SIG-M5 treated with dmso at 0.1 percent for 504 hours (cell line): Measurements from ENCODE around the gene CTIF.

Experiments used
- DNase-seq: peaks from one replicate; lab custom pipeline; 2025; ENCODE audit not compliant: unreplicated experiment; lab: John Stamatoyannopoulos, UW

CTIF gene

DNA sequence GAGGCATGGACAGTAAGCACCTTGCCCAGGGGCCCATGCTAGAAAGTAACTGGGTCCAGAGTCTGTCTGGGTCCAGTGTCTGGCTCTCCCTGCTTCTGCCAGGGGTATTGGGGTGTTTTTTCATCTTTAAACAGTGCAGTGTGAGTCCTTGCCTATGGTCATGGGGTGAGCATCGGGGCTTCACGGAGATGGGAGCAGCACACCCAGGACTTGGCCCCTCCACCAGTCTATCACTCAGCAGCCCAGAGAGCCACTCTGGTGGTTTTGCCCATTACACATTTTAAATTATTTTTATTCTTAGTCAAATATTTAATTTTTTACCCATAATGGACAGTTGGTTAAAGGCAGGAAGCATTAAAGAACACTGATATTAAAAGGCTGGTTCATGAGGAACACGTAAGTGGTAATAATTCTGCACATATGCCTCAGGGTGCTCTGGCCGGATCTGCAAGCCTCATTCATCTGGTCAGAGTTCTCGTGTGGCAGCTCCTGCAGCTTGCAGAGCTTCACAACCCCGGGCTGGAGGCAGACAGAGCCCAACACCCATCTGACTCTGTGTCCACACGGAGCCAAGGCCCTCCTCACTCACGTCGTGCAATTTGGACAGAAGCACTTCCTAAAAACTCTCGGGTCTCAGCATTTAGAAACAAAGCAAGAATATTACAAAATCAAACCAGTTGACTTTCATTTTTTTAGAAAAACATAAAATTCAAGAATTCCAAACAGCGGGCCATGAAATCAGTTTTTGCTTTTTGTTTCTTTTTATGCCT, 204.1 kb downstream of the CTIF start:
- DNase-seq = peak; percentile 78

DNA sequence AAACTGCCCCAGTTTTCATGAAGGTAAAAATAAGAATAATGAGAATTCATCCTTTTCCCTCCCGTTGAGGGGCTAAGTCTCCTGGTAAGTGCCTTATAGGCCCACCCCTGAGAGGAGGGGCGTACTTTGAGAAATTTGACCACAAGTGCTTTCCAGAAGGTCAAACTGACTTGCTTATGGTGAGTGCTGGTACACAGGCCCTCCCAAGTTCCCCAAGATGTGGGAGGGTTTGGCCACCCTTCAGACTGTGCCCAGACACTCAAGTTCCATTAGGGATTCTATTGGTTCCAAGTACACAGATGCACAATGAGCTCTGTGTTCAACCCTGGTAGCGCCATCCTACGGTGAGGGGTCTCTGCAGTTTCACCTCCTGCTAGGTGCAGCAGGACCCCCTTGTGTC, 205.1 kb downstream of the CTIF start:
- DNase-seq = no peak

DNA sequence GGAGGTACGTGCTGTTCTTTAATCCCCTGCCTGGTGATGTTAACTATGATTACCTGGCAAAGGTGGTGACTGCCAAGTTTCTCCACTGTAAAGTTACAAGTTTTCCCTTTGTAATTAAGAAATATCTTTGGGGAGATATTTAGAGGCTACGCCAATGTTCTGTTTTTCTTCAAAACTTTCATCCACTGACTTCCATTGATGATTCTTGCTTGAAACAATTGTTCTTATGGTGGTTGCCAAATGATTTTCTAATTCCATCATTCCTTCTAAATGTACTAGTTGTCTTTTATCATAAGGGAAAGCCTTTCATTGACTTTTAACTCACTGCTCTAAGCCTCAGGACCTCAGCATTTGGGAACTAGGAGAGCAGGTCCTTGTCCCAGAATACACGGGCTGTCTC, 206.5 kb downstream of the CTIF start:
- no peak for DNase-seq

DNA sequence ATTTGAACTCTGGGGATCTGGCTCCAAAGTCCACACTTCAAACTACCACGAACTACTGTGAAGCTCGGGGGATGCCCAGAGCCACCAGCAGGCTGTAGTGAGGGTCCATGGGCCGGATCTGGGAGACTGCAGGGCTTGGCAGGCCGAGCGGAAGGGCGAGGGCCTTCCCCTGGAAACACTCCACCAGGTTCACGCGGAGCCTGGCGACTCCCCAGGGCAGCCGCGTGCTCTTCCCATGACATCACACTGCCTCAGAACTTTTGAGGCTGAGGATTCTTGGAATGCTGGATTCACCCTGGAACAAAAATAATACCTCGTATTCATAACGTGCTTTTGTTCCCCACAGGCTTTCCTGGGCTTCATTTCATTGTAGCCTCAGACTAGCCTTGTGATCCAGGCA, 210.9 kb downstream of the CTIF start:
- DNase-seq = no peak

DNA sequence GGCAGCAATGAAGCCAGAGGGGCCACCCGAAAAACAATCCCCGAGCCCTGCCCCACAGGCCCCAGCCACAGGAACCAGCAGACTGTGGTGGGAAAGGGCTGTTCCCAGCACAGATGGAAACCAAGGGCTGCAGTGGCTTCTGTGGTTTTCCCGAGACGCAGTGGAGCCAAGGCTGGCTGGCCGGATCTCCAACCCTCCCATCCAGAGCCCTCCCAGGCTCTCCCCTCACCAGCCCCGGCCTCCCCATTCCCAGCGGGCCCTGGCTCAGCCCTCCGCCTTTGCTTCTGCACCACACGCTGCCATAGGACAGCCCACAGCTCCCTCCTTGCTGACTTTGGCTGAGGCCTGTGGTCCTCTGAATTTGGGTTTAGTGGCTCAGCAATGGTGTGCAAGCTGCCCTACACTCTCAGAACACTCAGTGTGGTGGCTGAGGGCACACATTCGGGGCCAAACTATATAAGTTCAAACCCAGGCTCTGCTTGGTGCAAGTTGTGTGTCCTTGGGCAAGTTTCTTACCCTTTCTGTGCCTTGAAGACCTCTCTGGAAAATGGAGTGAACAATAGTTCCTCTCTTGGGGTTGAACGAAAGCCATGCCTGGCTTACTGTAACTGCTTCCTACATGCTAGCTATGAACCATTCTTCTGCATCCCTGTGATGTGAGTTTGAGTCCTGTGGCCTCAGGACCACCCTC, 211.8 kb downstream of the CTIF start:
- DNase-seq = no peak

DNA sequence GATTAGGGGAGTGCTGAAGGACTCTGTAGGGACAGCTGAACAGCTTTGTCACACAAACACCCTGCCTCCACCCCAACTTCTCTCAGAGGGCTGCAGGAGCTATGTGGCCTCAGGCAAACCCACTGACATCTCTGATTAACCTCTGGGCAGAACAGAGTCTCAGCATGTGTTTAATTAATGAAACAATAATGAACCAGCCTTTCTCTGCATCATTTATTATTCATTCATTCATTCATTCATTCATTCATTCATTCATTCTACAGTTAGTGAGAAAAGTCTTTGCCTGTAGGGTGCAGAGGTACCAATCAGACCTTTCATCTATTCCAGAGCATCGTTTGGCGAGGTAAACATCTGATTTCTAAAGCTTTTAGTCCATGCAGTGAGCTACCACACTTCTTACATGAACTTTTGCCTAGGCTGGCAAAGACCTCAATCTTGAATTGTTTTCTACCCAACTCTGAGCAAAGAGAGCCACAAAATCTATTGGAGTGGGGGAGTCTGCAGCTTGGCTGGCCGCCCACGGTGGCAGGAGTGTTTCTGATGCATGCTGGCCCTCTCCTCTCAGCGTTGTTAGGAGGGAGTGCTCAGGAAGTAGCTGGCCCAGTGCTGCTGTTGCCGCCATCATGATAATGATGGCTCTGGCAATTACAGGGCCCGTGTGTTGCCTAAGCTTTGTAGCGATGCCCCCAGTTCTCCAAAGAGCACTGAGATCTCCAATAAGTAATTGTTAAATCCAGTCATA, 213.1 kb downstream of the CTIF start:
- DNase-seq = no peak

DNA sequence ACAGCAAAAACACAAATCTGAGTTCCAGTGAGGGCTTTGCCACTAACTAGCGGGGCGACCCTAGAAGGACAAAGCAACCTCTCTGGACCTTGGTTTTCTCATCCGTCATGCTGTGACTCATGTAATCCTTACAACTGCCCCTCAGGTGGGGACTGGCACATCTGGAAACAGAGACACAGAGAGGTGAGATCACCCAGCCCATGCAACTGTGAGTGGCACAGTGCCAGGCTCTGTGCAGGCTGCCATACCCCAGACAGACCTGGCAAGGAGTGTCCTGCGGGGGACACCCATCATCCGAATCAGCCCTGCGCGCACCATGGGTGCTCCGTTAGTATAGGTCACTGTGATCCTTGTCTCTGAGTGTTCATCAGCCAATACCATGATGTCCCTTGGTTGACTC, 213.6 kb downstream of the CTIF start:
- no peak for DNase-seq

DNA sequence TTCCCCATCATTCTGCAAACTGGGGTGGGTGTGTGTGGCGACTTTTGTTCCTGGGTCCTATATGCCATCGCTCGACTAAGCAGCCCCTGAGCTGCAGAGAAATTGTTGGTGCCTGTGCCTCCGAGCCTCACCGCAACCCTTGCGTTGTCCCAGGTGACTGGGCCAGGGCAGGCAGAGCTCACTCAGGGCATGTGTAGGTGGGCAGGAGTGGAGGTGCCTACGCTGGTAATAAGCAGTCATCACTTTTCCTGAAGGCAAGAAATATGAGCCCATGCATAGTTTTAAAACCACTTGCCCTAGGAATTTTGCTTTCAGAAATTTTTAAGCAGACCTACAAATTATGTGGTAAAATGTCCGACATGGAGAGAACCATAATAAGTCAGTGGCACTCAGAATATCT, 214.1 kb downstream of the CTIF start:
- DNase-seq = no peak

DNA sequence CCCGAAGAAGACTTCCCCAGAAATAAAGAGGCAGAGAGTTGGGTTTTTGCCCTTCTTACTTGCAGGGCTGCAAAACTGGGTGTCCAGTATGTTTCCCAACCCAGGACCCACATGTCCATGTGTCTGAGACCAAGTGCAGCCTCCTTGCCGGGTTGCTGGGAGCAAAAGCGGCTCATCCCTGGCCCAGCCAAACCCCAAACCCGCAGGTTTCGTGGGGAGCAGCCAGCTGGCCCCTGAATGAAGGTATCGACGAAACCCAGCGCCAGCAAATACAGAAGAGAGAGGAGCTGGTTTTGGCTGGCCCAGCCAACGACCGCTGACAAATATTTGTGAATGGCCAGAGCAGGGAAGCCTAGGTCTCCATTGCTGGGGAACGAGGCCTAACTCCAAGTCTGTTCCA, 214.9 kb downstream of the CTIF start:
- no peak for DNase-seq

DNA sequence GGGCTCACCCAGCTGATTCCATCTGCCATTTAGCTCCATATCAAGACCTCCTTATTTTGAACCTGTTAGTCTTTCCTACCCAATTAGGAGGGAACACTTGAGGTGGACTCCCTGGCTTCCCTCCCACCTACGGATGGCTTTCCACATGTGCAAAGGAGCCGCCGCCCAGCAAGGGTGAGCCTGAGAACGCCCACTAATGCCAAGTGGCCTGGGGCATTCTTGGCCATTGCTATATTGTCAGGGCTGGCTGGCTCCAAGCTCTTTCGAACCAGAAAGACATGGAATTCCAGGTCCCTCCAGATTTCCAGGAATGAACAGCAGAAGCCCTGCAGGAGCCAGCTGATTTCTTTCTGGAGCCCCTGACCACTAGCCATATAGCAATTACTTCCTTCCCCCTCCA, 215.7 kb downstream of the CTIF start:
- DNase-seq = no peak

DNA sequence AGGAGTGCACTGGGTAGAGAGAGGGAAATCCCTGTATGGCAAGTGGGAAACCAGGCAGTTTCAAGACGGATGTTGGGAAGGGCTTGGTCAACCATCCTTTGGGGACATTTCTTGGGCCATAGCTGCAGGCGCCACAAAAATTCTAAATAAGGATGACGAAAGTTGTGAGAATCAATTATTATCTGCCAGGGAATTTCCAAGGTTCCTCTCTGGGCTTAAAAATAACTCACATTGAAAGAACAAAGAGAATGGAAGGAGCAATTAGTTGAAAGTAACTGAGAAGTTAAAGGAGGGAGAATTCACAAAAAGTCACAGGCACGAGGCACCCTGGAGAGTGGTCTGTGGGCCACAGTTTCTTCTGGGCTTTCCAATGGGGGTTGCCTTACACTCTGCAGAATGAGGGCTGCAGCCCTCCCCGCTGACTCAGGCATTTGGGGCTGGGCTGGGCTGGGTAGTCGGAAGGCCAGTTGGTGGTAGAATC, 216.2 kb downstream of the CTIF start:
- no peak for DNase-seq

DNA sequence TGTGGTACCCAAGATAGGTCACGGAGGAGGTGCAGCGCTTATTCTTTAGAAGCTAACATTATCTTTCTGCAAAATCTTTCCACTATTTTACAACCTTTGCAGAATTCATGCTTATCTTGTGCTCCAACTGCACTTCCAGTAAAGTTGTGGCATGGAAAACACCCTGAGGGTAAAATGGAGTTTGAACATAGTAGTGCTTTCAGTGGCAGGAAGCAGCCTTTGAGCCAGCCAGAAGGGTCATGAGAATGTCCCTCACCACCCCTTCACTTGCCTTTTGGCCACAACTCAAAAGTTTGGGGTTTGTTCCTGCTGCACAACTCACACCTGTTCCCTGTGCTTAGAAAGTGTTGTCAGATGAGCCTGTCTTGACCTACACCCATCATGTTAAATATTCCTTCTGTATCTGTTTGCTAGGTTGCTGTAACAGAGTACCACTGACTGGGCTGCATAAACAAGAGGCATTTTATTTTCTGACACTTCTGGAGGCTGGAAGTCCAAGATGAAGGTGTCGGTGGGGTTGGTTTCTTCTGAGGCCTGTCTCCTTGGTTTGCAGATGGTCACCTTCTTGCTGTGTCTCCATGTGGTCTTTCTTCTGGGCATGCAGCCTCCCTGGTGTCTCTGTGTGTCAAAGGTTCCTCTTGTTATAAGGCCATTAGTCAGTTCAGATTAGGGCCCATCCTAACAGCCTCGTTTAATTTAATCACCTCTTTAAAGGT, 217.8 kb downstream of the CTIF start:
- no peak for DNase-seq

DNA sequence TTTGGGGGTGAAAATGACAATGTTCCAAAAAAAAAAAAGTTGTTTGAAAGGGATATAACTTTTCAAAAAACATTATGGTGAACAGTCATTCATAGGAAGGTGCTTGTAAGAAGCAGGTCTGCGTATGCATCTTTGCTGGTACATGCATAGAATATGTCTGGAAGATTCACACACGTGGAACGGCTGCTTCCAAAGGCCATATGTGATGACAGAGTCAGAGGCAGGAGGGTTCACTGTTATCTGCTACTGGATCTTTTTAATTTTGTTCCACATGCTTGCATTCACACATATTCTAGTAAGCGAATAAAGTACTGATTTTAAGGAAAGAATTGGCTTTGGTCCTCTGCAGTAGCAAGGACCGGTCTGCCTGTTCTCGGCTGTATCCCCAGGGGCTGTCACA, 218.5 kb downstream of the CTIF start:
- DNase-seq = no peak

DNA sequence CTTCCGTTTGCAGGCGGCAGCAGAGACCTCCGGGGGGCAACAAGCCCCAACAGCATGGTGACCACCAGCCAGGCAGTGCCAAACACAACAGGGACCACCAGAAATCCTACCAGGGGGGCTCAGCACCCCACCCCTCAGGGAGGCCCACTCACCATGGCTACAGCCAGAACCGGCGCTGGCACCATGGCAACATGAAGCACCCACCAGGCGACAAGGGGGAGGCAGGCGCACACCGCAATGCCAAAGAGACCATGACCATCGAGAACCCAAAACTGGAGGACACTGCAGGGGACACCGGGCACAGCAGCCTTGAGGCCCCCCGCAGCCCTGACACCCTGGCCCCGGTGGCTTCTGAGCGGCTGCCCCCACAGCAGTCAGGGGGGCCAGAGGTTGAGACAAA, 219.1 kb downstream of the CTIF start:
- DNase-seq = no peak

DNA sequence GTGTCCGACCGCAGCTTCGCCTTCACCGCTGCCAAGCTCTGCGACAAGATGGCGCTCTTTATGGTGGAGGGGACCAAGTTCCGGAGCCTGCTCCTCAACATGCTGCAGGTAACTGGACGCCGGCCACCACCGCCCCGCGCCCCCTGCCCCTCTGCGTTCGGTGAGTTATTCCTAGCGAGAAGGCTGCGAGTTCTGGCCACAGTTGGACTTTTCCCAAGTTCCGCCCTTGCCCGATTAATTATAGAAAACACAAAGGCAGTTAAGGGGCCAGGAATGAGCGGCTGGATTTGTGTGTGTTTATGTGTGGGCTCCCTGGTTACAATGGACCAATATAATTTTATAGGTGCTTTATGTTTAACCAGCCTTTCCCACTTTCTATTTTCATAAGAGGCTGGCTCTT, 222.8 kb downstream of the CTIF start:
- DNase-seq = no peak

DNA sequence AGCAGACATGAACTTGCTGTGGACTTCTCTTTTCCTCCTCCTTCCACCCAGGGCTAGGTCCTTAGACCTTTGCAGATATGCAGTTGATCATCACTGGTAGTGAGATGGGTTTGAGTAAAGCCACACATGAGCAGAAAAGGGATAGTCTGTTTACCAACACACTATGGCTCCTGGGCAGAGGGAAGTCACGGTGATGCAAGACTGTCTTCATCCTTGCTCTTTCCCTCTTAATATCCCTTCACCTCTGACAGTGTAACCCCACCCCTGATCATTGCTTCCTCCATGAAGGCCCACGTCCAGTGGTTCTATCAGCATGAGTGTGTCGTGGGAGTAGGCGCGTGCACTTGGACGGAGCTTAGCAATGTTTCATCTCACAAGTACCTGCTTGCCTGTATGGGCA, 223.2 kb downstream of the CTIF start:
- no peak for DNase-seq

DNA sequence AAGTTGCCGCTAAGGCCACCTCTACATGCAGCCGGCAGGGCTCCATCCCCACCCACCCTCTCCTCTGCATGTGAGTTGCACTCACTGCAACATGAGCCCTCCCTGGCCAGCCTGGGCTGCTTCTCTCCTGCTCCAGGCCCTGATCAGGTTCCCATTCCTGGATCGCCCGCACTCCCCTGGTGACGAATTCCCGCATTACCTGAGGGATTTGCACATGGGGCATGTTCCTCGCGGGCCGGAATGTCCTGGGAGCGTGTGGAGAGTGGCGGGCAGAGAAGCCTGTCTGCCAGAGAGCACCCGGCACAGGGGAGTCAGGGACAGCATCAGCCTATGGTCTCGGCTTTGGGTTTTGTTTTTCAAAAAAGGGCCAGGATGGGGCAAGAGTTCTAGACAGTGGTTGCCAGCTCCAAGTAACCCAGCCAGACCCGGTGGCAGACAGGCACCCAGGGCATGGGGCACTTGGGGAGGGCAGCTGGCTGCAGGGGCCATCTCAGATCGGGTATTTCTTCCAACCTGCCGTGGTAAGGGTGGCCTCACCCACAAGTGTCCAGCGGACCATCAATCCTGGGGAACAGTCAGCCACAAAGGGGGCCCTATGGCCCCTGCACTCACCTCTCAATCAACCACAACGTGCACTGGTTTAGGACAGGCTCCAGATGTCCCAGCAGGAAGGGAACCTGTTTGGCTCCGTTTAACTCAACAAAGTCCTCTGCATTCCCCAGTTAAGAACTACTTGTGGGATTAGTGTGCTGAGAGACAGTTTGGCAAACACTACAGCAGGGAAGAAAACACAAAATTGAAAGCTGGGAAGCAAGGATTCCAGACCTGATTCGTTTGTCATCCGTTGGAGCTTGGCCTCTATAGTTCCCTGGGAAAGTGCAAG, 224.2 kb downstream of the CTIF start:
- DNase-seq = no peak

DNA sequence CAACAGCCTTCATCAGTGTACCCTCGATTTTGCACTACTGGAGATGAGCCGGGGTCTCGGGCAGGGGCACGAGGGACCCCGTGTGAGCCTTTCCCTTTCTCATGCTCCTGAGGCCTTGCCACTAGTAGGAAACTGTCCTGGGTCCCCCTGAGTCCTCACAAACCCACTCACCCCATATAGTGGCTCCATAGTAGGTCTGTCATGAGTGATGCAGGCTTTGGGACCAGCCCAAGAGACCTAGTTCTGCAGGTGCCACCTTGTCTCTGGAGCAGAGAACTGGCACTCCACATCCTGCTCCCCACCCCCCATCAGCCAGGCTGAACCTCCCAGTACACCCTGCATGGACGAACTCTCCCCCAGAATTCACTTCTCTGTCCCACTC, 224.9 kb downstream of the CTIF start:
- DNase-seq = no peak

DNA sequence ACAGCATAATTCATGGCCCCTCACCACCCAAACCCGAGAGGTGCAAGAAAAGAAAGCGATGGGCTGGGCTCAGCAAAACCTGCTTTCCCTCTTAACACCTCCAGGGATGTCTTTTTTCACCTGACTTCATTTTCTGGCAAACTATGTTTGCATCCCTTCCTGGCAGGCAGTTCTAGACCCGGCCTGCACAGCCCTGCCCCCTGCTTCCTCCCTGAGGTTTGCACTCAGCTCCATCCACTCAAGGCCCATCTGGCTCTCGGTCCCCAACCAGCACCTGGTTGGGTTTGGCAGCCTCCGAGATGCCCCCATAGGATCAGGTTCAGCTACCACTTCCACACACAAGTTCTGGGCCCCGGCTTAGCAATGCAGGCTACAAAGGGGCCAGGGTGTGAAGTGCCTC, 226.2 kb downstream of the CTIF start:
- DNase-seq = no peak

DNA sequence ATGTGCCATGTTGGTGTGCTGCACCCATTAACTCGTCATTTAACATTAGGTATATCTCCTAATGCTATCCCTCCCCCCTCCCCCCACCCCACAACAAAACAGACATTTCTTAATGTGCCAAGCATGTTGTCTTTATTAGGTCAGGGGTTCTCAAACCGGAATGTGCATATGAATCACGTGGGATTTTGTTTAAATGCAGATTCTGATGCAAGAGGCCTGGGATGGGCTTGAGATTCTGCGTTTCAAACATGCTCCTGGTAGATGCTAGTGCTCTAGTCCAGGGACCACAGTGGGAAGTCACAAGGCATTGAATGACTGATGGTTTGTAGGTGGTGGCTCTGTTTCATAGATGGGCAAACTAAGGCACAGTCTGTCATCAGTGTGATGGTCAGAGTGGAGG, 227.2 kb downstream of the CTIF start:
- DNase-seq = no peak
